GM06990 (cell line): ENCODE measurements around the gene VIPR2.

ENCODE experiments used
- DNase-seq: peaks from one replicate; pipeline ENCODE4 v3.0.0-alpha.2; 2011; ENCODE audit not compliant: insufficient read length; ENCODE audit errors: extremely low read depth
- H3K27me3 ChIP-seq: replicated peaks from 2 replicates; pipeline ENCODE4 v1.6.0; 2011; ENCODE audit warnings: low read length; ENCODE audit not compliant: control insufficient read depth, insufficient read depth
- H3K36me3 ChIP-seq: 2 replicates; pipeline ENCODE4 v1.5.1; 2011; ENCODE audit warnings: low read length; ENCODE audit not compliant: control insufficient read depth, insufficient read depth
- H3K4me3 ChIP-seq: replicated peaks from 2 replicates; pipeline ENCODE4 v1.5.1; 2011; ENCODE audit warnings: low read depth, mild to moderate bottlenecking, control low read depth, low read length
- TF ChIP-seq, protein P1 (sequence below): IDR thresholded peaks from 2 replicates; pipeline ENCODE4 v1.5.1; 2011; ENCODE audit warnings: low read length, control low read depth, mild to moderate bottlenecking, inconsistent platforms; ENCODE audit not compliant: insufficient read depth, poor library complexity, severe bottlenecking

VIPR2 gene

DNA sequence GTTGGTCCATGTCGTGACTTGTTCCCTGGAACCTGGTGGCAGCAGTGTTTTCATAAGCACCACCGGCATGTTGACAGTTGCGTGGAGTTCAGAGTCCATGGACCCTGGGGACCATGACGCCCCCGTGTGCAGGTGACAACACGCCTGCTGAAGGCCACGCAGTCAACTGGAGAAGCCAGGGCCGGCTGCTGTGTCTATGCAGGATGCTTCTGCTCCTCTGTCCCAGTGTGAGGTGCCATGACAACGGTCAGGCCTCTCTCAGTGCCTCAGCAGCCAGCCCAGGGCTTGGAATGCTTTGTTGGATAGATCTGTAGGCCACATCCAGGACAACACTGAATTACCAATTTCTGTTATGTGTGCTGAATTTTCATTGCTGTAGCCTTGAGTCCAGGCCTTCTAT is 10.7 kb upstream of the VIPR2 start:
- TF ChIP-seq, protein P1, sequence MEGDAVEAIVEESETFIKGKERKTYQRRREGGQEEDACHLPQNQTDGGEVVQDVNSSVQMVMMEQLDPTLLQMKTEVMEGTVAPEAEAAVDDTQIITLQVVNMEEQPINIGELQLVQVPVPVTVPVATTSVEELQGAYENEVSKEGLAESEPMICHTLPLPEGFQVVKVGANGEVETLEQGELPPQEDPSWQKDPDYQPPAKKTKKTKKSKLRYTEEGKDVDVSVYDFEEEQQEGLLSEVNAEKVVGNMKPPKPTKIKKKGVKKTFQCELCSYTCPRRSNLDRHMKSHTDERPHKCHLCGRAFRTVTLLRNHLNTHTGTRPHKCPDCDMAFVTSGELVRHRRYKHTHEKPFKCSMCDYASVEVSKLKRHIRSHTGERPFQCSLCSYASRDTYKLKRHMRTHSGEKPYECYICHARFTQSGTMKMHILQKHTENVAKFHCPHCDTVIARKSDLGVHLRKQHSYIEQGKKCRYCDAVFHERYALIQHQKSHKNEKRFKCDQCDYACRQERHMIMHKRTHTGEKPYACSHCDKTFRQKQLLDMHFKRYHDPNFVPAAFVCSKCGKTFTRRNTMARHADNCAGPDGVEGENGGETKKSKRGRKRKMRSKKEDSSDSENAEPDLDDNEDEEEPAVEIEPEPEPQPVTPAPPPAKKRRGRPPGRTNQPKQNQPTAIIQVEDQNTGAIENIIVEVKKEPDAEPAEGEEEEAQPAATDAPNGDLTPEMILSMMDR: no peak
- Histone ChIP-seq H3K4me3 (no peak overlapping the region), H3K27me3 (no peaks in the 10 kb centered on the region), H3K36me3 (no peaks in the 10 kb centered on the region)
- no peak for DNase-seq

DNA sequence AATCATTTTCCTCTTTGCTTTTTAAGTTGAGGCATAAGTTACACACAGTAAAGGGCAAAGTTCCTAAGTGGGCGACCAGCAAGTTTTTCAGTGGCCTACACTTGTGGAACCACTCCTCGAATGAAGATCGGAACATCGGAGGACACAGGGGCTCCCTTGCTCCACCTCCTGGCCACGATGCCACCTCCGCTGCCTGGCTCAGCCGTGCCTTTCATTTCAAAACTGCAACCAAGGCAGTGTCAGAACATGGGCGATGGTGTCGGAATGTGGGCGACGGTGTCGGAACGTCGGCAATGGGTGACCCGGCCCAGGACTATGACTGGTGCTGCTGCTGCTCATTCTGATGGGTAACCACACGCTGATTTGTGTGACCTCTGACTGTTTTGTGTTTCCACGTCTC is 9.6 kb upstream of the VIPR2 start:
- TF ChIP-seq, protein P1: no peak
- Histone ChIP-seq H3K4me3 (no peak overlapping the region), H3K27me3 (no peaks in the 10 kb centered on the region), H3K36me3 (no peaks in the 10 kb centered on the region)
- DNase-seq: no peak

DNA sequence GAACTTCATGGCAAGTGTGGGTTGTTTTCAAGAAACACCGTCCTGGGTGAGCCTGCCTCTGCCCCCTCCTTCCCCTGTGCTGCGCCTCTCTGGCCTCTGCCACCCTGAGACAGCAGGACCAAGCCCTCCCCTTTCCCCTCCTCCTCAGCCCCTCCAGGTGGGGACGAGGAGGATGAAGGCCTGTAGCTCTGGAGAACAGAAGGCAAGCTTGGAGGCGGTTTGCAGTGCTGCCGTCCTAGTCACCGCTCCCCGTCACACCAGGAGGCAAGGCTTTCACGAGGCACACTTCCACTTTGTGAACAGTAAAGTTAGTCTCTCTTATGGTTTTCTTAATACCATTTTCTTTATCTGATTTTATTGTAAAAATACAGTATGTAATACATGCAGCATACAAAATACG is 8.8 kb upstream of the VIPR2 start:
- no peaks in the 10 kb centered on the region for H3K27me3 ChIP-seq
- H3K36me3 ChIP-seq: no peaks in the 10 kb centered on the region
- TF ChIP-seq, protein P1: no peak
- DNase-seq: no peak
- H3K4me3 ChIP-seq: no peak overlapping the region

DNA sequence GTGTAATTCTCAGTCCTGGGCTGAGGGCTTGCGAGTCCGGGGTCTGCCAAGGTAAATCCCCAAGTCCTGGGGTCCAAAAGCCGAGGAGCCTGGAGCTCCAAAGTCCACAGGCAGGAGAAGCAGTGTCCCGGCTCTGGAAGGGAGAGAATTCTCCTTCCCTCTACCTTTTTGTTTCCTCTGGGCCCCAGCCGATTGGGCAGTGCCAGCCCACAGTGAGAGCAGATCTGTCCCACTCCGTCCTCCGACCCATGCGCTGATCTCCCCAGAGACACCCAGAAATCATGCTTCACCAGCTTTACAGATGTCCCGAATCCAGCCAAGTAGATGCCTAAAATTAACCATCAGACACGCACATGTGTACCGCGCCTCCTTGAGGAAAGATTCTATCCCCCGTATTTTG is 8.1 kb upstream of the VIPR2 start:
- Histone ChIP-seq H3K36me3 (no peaks in the 10 kb centered on the region), H3K27me3 (no peaks in the 10 kb centered on the region), H3K4me3 (no peak overlapping the region)
- DNase-seq: no peak
- TF ChIP-seq, protein P1: no peak

DNA sequence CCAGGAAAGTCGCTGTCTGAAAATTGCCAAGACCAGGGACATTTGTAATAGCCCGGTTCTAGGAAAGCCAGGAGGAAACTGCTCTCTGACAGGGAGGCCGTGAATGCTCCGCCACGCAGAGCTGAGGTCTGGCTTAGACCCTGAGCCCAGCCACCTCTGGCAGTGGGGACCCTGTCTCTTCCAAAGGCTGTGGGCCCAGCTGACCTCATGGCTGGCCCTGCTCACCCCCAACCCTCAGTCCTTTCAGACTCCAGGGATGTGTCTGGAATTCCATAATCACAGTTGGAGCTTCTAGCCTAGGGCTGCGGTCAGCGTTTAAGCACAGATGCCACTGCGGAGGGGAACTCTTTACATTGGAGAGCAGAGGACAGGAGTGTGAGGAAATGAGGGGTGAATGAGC is 6.6 kb upstream of the VIPR2 start:
- no peak overlapping the region for H3K4me3 ChIP-seq
- TF ChIP-seq, protein P1: no peak
- H3K27me3 ChIP-seq: no peaks in the 10 kb centered on the region
- no peaks in the 10 kb centered on the region for H3K36me3 ChIP-seq
- no peak for DNase-seq

DNA sequence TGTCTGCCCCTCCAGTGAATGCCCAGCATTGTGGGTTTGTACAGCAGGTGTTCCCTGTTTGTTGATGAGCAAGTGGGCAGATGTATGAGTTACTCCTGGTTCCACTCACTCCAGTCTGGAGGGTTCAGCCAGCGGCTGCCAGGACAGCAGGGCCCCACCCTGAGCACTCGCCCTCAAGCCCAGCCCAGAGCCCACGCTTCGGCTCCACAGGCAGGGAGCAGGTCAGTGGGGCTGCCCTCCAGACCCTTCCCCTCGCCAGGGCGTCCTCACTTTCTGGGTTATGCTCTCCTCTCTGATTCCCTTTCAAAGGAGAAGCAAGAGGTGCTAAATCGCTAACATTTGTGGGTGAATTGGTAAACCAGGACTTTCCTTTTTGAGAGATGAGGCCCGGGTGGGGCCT is 4.8 kb upstream of the VIPR2 start:
- Histone ChIP-seq H3K4me3 (no peak overlapping the region), H3K36me3 (no peaks in the 10 kb centered on the region), H3K27me3 (no peaks in the 10 kb centered on the region)
- TF ChIP-seq, protein P1: no peak
- no peak for DNase-seq
